NB4 (cell line): ENCODE data around the gene CHAF1B.

Experiments
- MYC ChIP-seq: IDR thresholded peaks from 2 replicates; pipeline ENCODE4 v1.6.1; 2011; ENCODE audit warnings: low read depth, low read length
- POLR2A ChIP-seq: IDR thresholded peaks from 2 replicates; pipeline ENCODE4 v1.6.1; 2011; ENCODE audit warnings: mild to moderate bottlenecking; ENCODE audit not compliant: insufficient read length; ENCODE audit errors: extremely low read depth
- TF ChIP-seq, protein P1 (sequence below): IDR thresholded peaks from one replicate; pipeline ENCODE4 v1.5.1; 2012; ENCODE audit warnings: low read depth, low read length
- TF ChIP-seq, protein P2 (sequence below): IDR thresholded peaks from 2 replicates; pipeline ENCODE4 v1.6.1; 2011; ENCODE audit warnings: low read depth, low read length

DNA sequence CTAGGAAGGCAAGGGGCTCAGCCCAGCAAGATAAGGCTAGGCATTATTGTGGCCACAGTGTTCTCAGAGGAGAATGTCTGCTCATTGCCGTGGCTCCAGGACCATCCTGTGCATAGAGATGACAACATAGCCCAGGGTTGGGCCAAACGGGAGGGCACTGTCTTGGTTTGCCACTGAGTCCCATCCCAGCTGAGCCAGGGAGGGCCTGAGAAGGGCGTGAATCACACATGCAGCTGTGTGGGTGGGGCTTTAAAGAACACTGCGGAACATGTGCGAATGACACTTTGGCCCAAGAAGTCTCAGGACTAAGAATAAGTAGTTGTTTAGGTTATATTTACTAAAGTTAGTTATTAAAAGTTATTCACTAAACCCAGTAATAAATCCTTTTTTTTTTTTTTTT, 18.5 kb downstream of the CHAF1B start:
- TF ChIP-seq POLR2A (no peak), MYC (no peak)
- TF ChIP-seq, protein P1, sequence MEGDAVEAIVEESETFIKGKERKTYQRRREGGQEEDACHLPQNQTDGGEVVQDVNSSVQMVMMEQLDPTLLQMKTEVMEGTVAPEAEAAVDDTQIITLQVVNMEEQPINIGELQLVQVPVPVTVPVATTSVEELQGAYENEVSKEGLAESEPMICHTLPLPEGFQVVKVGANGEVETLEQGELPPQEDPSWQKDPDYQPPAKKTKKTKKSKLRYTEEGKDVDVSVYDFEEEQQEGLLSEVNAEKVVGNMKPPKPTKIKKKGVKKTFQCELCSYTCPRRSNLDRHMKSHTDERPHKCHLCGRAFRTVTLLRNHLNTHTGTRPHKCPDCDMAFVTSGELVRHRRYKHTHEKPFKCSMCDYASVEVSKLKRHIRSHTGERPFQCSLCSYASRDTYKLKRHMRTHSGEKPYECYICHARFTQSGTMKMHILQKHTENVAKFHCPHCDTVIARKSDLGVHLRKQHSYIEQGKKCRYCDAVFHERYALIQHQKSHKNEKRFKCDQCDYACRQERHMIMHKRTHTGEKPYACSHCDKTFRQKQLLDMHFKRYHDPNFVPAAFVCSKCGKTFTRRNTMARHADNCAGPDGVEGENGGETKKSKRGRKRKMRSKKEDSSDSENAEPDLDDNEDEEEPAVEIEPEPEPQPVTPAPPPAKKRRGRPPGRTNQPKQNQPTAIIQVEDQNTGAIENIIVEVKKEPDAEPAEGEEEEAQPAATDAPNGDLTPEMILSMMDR, result no peak
- TF ChIP-seq, protein P2, sequence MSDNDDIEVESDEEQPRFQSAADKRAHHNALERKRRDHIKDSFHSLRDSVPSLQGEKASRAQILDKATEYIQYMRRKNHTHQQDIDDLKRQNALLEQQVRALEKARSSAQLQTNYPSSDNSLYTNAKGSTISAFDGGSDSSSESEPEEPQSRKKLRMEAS, result no peak
